ENCODE data around the gene KRTAP15-1. TPM values are rescaled to one million over a fixed set of nuclear protein-coding genes. Genes with fewer than 3 reads are reported as not detected.

Gene KRTAP15-1
- total RNA-seq, 1 experiment from 2014 or later, result not detected

DNA sequence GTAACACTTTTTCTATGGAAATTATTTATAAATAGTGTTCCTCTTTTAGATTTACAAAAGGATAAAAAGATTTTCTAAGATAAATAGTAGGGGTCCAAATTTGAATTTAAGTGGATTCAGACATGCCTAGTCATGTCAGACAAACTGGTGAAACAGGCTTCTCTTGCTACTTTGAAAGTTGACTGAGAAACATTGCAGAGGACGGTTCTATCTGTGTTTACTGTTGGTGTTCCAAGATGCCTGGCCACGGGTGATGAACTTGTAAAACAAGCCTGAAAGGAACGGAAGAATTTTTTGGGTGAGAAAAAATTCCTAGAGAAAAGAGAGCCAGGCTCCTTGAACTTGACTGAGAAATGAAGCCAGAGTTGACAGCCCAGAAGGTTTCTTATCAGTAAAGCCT lies 37.9 kb downstream of the KRTAP15-1 start (continued):
- TF ChIP-seq, protein P1, sequence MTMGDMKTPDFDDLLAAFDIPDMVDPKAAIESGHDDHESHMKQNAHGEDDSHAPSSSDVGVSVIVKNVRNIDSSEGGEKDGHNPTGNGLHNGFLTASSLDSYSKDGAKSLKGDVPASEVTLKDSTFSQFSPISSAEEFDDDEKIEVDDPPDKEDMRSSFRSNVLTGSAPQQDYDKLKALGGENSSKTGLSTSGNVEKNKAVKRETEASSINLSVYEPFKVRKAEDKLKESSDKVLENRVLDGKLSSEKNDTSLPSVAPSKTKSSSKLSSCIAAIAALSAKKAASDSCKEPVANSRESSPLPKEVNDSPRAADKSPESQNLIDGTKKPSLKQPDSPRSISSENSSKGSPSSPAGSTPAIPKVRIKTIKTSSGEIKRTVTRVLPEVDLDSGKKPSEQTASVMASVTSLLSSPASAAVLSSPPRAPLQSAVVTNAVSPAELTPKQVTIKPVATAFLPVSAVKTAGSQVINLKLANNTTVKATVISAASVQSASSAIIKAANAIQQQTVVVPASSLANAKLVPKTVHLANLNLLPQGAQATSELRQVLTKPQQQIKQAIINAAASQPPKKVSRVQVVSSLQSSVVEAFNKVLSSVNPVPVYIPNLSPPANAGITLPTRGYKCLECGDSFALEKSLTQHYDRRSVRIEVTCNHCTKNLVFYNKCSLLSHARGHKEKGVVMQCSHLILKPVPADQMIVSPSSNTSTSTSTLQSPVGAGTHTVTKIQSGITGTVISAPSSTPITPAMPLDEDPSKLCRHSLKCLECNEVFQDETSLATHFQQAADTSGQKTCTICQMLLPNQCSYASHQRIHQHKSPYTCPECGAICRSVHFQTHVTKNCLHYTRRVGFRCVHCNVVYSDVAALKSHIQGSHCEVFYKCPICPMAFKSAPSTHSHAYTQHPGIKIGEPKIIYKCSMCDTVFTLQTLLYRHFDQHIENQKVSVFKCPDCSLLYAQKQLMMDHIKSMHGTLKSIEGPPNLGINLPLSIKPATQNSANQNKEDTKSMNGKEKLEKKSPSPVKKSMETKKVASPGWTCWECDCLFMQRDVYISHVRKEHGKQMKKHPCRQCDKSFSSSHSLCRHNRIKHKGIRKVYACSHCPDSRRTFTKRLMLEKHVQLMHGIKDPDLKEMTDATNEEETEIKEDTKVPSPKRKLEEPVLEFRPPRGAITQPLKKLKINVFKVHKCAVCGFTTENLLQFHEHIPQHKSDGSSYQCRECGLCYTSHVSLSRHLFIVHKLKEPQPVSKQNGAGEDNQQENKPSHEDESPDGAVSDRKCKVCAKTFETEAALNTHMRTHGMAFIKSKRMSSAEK (CRISPR knock-in tag; IDR thresholded peaks at IDR 0.05; ENCODE audit: borderline replicate concordance), result no peak
- no peak for TF ChIP-seq ZNF423 (CRISPR knock-in tag; IDR thresholded peaks at IDR 0.05)
- TF ChIP-seq, protein P2, sequence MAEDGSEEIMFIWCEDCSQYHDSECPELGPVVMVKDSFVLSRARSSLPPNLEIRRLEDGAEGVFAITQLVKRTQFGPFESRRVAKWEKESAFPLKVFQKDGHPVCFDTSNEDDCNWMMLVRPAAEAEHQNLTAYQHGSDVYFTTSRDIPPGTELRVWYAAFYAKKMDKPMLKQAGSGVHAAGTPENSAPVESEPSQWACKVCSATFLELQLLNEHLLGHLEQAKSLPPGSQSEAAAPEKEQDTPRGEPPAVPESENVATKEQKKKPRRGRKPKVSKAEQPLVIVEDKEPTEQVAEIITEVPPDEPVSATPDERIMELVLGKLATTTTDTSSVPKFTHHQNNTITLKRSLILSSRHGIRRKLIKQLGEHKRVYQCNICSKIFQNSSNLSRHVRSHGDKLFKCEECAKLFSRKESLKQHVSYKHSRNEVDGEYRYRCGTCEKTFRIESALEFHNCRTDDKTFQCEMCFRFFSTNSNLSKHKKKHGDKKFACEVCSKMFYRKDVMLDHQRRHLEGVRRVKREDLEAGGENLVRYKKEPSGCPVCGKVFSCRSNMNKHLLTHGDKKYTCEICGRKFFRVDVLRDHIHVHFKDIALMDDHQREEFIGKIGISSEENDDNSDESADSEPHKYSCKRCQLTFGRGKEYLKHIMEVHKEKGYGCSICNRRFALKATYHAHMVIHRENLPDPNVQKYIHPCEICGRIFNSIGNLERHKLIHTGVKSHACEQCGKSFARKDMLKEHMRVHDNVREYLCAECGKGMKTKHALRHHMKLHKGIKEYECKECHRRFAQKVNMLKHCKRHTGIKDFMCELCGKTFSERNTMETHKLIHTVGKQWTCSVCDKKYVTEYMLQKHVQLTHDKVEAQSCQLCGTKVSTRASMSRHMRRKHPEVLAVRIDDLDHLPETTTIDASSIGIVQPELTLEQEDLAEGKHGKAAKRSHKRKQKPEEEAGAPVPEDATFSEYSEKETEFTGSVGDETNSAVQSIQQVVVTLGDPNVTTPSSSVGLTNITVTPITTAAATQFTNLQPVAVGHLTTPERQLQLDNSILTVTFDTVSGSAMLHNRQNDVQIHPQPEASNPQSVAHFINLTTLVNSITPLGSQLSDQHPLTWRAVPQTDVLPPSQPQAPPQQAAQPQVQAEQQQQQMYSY (CRISPR knock-in tag; IDR thresholded peaks at IDR 0.05), result no peak
- no peak for TF ChIP-seq OVOL2 (CRISPR knock-in tag; IDR thresholded peaks at IDR 0.05; ENCODE audit: borderline replicate concordance)
- no peak for TF ChIP-seq ZNF232 (CRISPR knock-in tag; IDR thresholded peaks at IDR 0.05)
- TF ChIP-seq TEAD1 (CRISPR knock-in tag; IDR thresholded peaks at IDR 0.05), result no peak
- TF ChIP-seq ZNF317 (CRISPR knock-in tag; IDR thresholded peaks at IDR 0.05; ENCODE audit: borderline replicate concordance, low read depth), result no peak
- TF ChIP-seq ZNF121 (CRISPR knock-in tag; IDR thresholded peaks at IDR 0.05), result no peak
- no peak for TF ChIP-seq CREM (CRISPR knock-in tag; IDR thresholded peaks at IDR 0.05)
- TF ChIP-seq SOX15 (CRISPR knock-in tag; IDR thresholded peaks at IDR 0.05), result no peak

DNA sequence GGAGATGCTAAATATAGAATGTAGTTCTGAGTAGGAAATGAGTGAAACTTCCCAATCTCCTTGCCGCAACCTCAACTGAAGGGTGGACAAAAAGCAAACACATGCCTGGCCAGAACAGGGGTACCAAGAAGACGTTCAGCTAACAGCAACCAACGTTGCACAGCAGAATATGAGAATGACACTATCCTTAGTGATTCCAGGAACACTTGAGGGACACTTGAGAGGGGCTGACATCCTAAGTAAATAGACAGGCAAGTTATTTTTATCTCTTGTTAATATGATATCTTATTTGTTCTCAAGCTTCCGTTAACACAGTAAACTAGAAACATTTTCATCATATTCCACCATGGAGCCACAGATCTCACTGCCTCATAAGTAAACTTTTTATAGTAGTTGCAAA lies 39.2 kb downstream of the KRTAP15-1 start:
- POLR2A ChIA-PET, result no interaction called here
- no peak for ATAC-seq
- H3K4me3 Mint-ChIP-seq, result no peak overlapping the region
- TF ChIP-seq ATF1 (CRISPR knock-in tag; IDR thresholded peaks at IDR 0.05) (no peak), MYBL2 (CRISPR knock-in tag; IDR thresholded peaks at IDR 0.05) (no peak), GRHL2 (CRISPR knock-in tag; IDR thresholded peaks at IDR 0.05; ENCODE audit: insufficient replicate concordance, severe bottlenecking) (no peak), ZNF121 (CRISPR knock-in tag; IDR thresholded peaks at IDR 0.05) (no peak), ZNF219 (CRISPR knock-in tag; IDR thresholded peaks at IDR 0.05; ENCODE audit: borderline replicate concordance) (no peak), HMGA2 (CRISPR knock-in tag; IDR thresholded peaks at IDR 0.05) (no peak), NR2C2 (CRISPR knock-in tag; IDR thresholded peaks at IDR 0.05) (no peak), CBFB (CRISPR knock-in tag; IDR thresholded peaks at IDR 0.05; ENCODE audit: low read depth) (no peak), RORB (CRISPR knock-in tag; IDR thresholded peaks at IDR 0.05) (no peak), NR1H2 (CRISPR knock-in tag; IDR thresholded peaks at IDR 0.05) (no peak), SOX15 (CRISPR knock-in tag; IDR thresholded peaks at IDR 0.05) (no peak), CREM (CRISPR knock-in tag; IDR thresholded peaks at IDR 0.05) (no peak), ETV6 (CRISPR knock-in tag; IDR thresholded peaks at IDR 0.05) (no peak), TEAD1 (CRISPR knock-in tag; IDR thresholded peaks at IDR 0.05) (no peak)
- TF ChIP-seq, protein P3, sequence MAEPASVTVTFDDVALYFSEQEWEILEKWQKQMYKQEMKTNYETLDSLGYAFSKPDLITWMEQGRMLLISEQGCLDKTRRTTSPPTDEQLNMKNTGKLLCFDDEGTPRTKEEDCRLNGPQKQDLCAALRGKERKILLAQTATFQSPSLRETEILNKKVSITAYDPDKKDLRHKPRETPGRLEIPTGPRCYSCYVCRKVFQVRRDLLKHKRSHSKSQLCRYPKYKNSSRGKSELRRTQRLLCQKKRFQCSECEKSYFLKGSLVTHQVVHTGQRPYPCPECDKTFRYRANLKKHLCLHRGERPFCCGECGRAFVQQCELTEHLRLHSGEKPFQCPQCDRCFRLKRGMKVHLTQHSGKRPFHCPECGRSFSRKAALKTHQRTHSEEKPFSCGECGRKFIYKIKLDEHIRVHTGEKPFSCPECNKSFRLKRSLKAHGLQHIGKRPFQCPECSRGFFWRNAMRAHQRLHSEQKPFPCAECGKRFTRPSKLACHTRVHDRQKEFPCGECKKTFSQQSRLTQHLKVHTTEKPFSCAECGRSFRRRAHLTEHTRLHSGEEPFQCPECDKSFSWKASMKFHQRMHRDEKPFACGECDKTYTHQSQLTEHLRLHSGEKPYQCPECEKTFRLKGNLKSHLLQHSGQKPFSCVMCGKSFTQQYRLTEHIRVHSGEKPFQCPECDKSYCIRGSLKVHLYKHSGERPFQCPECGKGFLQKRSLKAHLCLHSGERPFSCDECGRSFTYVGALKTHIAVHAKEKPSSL (CRISPR knock-in tag; conservative IDR thresholded peaks at IDR 0.05), result no peak
- TF ChIP-seq, protein P4, sequence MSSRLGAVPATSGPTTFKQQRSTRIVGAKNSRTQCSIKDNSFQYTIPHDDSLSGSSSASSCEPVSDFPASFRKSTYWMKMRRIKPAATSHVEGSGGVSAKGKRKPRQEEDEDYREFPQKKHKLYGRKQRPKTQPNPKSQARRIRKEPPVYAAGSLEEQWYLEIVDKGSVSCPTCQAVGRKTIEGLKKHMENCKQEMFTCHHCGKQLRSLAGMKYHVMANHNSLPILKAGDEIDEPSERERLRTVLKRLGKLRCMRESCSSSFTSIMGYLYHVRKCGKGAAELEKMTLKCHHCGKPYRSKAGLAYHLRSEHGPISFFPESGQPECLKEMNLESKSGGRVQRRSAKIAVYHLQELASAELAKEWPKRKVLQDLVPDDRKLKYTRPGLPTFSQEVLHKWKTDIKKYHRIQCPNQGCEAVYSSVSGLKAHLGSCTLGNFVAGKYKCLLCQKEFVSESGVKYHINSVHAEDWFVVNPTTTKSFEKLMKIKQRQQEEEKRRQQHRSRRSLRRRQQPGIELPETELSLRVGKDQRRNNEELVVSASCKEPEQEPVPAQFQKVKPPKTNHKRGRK (CRISPR knock-in tag; IDR thresholded peaks at IDR 0.05; ENCODE audit: borderline replicate concordance), result no peak
- TF ChIP-seq, protein P5, sequence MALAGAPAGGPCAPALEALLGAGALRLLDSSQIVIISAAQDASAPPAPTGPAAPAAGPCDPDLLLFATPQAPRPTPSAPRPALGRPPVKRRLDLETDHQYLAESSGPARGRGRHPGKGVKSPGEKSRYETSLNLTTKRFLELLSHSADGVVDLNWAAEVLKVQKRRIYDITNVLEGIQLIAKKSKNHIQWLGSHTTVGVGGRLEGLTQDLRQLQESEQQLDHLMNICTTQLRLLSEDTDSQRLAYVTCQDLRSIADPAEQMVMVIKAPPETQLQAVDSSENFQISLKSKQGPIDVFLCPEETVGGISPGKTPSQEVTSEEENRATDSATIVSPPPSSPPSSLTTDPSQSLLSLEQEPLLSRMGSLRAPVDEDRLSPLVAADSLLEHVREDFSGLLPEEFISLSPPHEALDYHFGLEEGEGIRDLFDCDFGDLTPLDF (CRISPR knock-in tag; IDR thresholded peaks at IDR 0.05), result no peak
- TF ChIP-seq, protein P6, sequence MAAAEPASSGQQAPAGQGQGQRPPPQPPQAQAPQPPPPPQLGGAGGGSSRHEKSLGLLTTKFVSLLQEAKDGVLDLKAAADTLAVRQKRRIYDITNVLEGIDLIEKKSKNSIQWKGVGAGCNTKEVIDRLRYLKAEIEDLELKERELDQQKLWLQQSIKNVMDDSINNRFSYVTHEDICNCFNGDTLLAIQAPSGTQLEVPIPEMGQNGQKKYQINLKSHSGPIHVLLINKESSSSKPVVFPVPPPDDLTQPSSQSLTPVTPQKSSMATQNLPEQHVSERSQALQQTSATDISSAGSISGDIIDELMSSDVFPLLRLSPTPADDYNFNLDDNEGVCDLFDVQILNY (CRISPR knock-in tag; IDR thresholded peaks at IDR 0.05), result no peak

More for the DNA sequence above, 39.2 kb downstream of the KRTAP15-1 start:
- Mint-ChIP-seq H3K4me1 (peaks cover 4% of the 10 kb centered on the region; the same call in 1 of the 2 replicates), H3K27ac (no peak overlapping the region), H3K36me3 (no peaks in the 10 kb centered on the region), H3K27me3 (ENCODE audit: low read depth) (no peaks in the 10 kb centered on the region), H3K9me3 (no peaks in the 10 kb centered on the region; the same call in 1 of the 2 replicates)
- no peak for DNase-seq (ENCODE audit: low spot score)
- CTCF ChIA-PET, result no interaction called here
